Activated CD4-positive, alpha-beta T cell treated with anti-CD3 and anti-CD28 coated beads, Interleukin-2, amount 10 ng/mL, durations not matched to agents 24 days and 14 days (primary cell): ENCODE results near the gene ACCSL. TPM values are rescaled to one million over a fixed set of nuclear protein-coding genes. Genes with fewer than 3 reads are reported as not detected.

Experiments
- DNase-seq: peaks from one replicate; pipeline ENCODE4 v3.0.0; 2022
- H3K27ac Mint-ChIP-seq: one replicate; pipeline ENCODE4 v1.8.0; 2022; ENCODE audit warnings: mild to moderate bottlenecking, mixed read lengths
- H3K27me3 Mint-ChIP-seq: one replicate; pipeline ENCODE4 v1.8.0; 2022; ENCODE audit warnings: mixed read lengths
- H3K36me3 Mint-ChIP-seq: one replicate; pipeline ENCODE4 v1.8.0; 2022; ENCODE audit warnings: low read depth, mild to moderate bottlenecking, mixed read lengths
- H3K4me1 Mint-ChIP-seq: one replicate; pipeline ENCODE4 v1.8.0; 2021; ENCODE audit warnings: mixed read lengths
- H3K4me3 Mint-ChIP-seq: one replicate; pipeline ENCODE4 v1.8.0; 2022; ENCODE audit warnings: mild to moderate bottlenecking, moderate library complexity, mixed read lengths
- H3K9me3 Mint-ChIP-seq: one replicate; pipeline ENCODE4 v1.8.0; 2021; ENCODE audit warnings: mixed read lengths
- intact Hi-C: fragments of 100-400 bp; cut with micrococcal nuclease; formaldehyde crosslinking; loops from one replicate; pipeline ENCODE4 v1.15.1; 2023
- total RNA-seq: library from RNA; stranded (reverse); gene quantifications from 2 replicates; pipeline ENCODE4 v1.2.3, GENCODE V29; 2022

Gene ACCSL
- total RNA-seq, 1 donor from 2014 or later, result not detected

DNA sequence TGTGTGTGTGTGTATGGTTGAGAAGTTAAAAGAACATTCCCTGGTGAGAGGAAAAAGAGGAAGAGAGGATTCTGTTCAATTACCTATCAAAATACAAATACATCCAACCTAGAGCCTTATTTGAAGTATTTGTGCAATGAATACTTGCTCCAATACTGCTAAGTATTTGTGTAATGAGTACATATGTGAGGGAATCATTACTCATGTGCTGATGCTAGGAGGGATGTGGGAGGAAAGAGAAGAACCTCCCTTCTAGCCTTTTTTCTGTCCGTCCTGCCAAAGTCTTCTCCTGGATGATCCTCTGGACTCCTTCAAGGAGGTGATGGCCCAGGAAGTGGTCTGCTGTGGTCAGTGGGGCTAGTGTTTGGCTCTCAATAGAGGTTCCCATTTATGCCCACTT lies 36.0 kb upstream of the ACCSL start:
- no peaks in the 10 kb centered on the region for H3K9me3 Mint-ChIP-seq
- DNase-seq, result no peak
- intact Hi-C loops, result no loop called here
- peaks cover 9% of the 10 kb centered on the region for H3K27me3 Mint-ChIP-seq
- H3K4me3 Mint-ChIP-seq, result no peak overlapping the region
- no peaks in the 10 kb centered on the region for H3K36me3 Mint-ChIP-seq
- peaks cover under 1% of the 10 kb centered on the region for H3K4me1 Mint-ChIP-seq
- no peak overlapping the region for H3K27ac Mint-ChIP-seq

DNA sequence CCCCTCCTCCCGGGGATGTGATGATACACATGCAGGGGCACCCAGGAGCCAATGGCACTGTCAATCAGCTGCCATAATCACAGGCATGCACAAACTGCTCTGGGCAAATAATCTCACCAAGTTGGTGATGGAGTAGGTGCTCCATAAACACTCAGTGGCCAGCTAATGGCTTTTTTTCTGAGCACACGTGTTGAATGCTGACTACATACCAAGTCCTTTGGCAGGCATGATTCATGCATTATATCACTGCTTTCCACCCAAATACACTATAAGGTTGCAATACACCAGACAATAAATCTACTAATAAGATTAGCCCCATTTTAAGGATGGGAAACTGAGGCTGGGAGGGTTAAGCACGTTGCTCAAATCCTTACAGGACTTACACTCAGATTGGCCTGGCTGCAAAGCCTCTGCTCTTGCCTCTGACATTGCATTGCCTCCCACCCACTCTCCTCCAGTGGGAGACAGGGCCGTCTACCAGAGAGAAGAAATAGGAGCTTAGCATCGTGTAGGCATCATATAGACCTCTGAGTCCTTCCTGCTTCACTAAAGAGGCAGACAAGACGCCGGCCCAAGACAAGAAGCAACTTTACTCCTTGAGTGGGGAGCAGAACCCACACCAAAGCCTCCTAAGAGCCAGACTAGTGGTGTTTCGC lies 32.7 kb upstream of the ACCSL start:
- intact Hi-C loops, result no loop called here
- no peak overlapping the region for H3K27ac Mint-ChIP-seq
- peaks cover 17% of the 10 kb centered on the region for H3K27me3 Mint-ChIP-seq
- no peaks in the 10 kb centered on the region for H3K36me3 Mint-ChIP-seq
- H3K9me3 Mint-ChIP-seq, result no peaks in the 10 kb centered on the region
- DNase-seq, result no peak
- H3K4me1 Mint-ChIP-seq, result peaks cover 2% of the 10 kb centered on the region
- H3K4me3 Mint-ChIP-seq, result no peak overlapping the region

DNA sequence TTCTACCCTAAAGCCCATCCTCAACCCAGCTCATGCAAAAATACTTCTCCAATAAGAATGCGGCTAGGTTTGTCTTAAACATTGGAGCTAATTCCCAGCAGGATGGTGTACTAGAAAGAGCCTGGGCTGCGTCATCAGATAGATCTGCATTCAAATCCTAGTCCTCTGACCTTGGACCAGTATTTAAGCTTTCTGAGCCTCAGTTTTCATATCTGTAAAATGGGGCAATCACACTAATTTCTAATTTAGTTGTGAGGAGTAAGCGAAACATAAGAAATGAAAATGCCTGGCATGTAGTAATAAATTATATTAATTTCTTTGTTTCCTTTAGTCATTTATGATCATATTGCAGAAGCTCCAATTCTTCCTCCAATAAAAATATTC lies 32.2 kb upstream of the ACCSL start:
- Mint-ChIP-seq H3K4me3 (no peak overlapping the region), H3K9me3 (no peaks in the 10 kb centered on the region), H3K27me3 (peaks cover 16% of the 10 kb centered on the region), H3K4me1 (peaks cover 2% of the 10 kb centered on the region), H3K27ac (no peak overlapping the region), H3K36me3 (no peaks in the 10 kb centered on the region)
- DNase-seq, result no peak
- intact Hi-C loops, result no loop called here

DNA sequence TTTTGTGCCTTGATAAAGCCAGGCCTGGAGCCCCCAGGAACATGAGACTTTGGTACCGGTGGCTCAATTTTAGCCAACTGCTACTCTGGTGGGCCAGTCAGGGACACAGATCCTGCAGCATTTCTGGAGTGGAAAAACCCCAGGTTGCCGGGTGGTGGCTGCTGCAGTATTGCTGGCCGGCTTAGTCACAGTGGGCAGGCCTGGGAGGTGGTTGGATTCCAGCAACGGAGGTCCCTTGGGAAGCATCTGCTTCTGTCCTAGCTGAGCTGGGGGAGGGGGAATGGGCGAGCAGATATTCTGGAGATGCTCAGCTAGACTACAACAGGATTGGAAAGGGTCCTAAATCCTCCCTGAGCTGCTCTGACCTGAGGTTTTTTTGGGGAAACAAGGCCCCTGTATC lies 31.6 kb upstream of the ACCSL start:
- intact Hi-C loops, result no loop called here
- H3K4me3 Mint-ChIP-seq, result no peak overlapping the region
- H3K36me3 Mint-ChIP-seq, result no peaks in the 10 kb centered on the region
- DNase-seq, result no peak
- H3K27me3 Mint-ChIP-seq, result peaks cover 19% of the 10 kb centered on the region
- H3K4me1 Mint-ChIP-seq, result peaks cover 2% of the 10 kb centered on the region
- H3K9me3 Mint-ChIP-seq, result no peaks in the 10 kb centered on the region
- no peak overlapping the region for H3K27ac Mint-ChIP-seq

DNA sequence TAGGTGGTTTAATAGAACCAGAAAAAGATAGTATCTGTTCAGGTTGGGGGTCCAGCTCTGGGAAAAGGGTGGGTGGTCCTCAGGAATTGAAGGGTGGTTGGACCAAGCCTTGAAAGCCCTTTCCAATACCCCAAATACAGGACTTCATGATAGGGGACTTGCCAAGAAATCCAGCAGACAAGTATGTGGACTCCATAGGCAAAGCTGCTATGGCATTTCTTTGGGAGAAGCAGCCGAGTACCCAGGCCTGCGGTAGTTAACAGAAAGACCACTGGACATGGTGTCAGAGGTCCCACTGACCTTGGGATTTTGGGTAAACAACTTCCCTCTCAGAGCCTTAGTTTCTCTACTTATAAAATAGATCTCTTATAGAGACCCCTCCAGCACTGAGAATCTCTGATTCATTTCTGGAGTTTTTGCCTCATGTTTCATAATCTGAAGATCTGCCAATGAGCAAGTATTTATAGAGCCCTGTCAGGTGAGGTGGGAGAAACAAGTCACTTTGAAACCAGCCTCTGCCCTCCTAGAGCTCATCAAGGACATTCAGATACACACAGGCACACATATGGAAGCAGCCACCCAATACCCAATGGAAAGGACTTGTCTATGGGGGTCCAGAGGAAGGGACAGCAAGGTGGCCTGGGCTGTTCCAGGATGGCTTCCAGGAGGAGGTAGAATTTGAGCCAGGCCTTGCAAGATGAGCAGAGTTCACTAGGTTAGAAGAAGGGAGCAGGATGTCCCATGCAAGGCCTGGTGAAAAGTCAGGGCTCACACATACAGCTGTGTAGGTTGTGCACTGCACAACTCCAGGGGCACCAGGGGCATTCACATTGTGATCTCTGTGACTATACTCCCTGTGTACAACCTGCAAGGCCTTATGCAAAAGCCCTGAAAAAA lies 31.0 kb upstream of the ACCSL start:
- no peaks in the 10 kb centered on the region for H3K9me3 Mint-ChIP-seq
- no peak overlapping the region for H3K4me3 Mint-ChIP-seq
- H3K36me3 Mint-ChIP-seq, result no peaks in the 10 kb centered on the region

DNA sequence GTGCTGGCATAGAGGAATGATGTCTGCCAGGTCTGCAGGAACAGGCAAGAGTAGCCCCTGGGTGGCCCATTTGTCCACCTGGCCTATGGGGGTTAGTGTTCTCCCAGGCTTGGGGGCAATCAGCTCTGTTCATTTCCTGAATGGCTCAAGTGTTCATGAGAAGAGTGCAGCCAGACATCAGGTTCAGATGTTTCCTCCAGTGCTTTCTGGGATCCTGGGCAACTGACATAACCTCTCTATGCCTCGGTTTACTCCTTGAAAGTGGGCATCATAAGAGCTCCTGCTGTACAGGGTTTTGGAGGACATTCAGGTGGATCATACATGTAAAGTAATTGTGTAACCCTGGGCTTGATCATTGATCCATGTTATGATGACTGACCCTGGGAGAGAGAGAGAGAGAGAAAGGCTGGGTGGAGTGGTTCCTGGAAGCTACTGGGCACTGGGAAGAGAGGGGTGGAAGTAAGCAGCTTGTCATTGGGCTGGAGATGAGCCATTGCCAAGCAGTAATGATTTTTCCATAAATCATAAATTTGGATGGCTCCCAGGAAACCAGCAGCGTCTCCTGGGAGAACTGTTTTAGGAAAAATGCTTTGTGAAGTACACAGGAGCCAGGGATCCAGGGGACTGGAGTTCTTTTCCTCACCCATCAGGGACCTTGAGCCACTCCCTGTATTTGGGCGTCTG lies 30.2 kb upstream of the ACCSL start:
- Mint-ChIP-seq H3K36me3 (no peaks in the 10 kb centered on the region), H3K9me3 (no peaks in the 10 kb centered on the region), H3K4me1 (peaks cover 2% of the 10 kb centered on the region), H3K4me3 (no peak overlapping the region), H3K27me3 (peaks cover 22% of the 10 kb centered on the region), H3K27ac (no peak overlapping the region)
- intact Hi-C loops, result no loop called here
- DNase-seq, result no peak

More for the DNA sequence above, 31.0 kb upstream of the ACCSL start:
- H3K27me3 Mint-ChIP-seq, result peaks cover 22% of the 10 kb centered on the region
- no peak overlapping the region for H3K27ac Mint-ChIP-seq
- intact Hi-C loops, result no loop called here
- no peak for DNase-seq
- peaks cover 2% of the 10 kb centered on the region for H3K4me1 Mint-ChIP-seq

DNA sequence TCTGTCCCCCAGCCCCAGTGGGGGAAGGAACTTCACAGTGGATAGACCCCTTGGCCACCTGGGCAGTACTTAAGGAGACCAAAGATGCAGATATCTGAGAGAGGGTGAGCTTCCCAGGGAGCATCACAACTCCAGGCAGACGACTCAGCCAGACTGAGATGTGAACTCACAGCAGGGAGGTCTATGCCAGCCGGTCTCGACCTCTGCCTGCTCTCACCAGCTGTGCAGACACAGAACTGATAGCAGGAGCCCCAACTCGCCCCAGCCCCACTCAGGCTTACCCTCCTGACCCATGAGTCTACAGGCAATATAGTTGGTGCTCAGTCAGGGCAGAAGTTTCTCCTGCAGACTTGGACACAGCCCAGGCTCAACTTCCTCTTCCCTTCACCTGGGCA lies 29.7 kb upstream of the ACCSL start:
- Mint-ChIP-seq H3K27me3 (peaks cover 20% of the 10 kb centered on the region), H3K9me3 (no peaks in the 10 kb centered on the region), H3K36me3 (no peaks in the 10 kb centered on the region), H3K4me3 (no peak overlapping the region), H3K4me1 (peaks cover 2% of the 10 kb centered on the region), H3K27ac (no peak overlapping the region)
- no peak for DNase-seq
- intact Hi-C loops, result no loop called here

DNA sequence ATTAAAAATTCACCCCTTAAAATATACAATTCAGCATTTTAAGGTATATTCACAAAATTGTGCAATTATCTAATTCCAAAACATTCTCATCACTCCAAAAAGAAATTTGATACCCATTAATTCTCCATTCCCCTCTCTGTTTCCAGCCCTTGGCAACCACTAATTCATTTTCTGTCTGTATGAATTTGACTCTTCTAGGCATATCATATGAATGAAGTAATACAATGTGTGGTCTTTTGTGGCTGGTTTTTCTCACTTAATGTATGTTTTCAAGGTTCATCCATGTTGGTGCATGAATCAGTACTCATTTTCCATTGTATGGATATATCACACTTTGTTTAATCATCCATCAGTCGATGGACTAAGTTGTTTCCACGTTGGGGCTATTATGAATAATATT lies 29.0 kb upstream of the ACCSL start:
- Mint-ChIP-seq H3K9me3 (no peaks in the 10 kb centered on the region), H3K27me3 (peaks cover 23% of the 10 kb centered on the region), H3K4me1 (peaks cover 2% of the 10 kb centered on the region), H3K36me3 (no peaks in the 10 kb centered on the region), H3K4me3 (no peak overlapping the region), H3K27ac (no peak overlapping the region)
- intact Hi-C loops, result no loop called here
- DNase-seq, result no peak

DNA sequence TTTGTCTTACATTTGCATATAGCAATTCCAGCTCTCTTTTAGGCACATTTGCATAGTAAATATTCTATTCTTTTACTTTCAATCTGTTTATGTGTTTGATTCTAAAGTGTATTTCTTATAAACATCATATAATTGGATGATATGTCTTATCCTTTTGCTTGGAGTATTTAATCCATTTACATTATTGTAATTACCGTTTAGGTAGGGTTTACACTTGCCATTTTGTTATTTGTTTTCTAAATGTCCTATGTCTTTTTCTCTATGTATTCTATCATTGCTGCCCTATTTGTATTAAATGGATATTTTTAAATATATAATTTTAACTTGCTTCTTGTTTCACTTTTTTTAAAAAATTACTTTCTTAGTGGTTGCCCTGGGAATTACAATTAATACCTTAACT lies 22.8 kb upstream of the ACCSL start:
- Mint-ChIP-seq H3K36me3 (no peaks in the 10 kb centered on the region), H3K9me3 (no peaks in the 10 kb centered on the region), H3K27me3 (peaks cover 27% of the 10 kb centered on the region), H3K4me3 (no peak overlapping the region), H3K4me1 (no peaks in the 10 kb centered on the region), H3K27ac (no peak overlapping the region)
- intact Hi-C loops, result no loop called here
- no peak for DNase-seq

DNA sequence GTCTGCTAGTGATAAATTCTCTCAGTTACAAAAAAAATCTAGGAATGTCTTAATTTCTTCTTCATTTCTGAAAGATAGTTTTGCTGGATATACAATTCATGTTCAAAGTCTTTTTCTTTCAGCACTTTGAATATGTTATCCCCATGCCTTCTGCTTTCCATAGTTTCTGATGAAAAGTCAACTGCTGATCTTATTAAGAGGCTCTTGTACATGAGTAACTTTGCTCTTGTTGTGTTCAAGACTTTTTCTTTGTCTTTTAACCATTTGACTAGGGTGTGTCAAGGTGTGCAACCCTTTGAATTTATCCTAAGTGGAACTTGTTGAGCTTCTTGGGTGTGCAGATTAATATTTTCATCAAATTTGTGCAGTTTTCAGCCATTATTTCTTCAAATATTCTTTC lies 22.1 kb upstream of the ACCSL start:
- intact Hi-C loops, result no loop called here
- Mint-ChIP-seq H3K4me3 (no peak overlapping the region), H3K27ac (no peak overlapping the region), H3K27me3 (peaks cover 23% of the 10 kb centered on the region), H3K4me1 (no peaks in the 10 kb centered on the region), H3K9me3 (no peaks in the 10 kb centered on the region), H3K36me3 (no peaks in the 10 kb centered on the region)
- no peak for DNase-seq

DNA sequence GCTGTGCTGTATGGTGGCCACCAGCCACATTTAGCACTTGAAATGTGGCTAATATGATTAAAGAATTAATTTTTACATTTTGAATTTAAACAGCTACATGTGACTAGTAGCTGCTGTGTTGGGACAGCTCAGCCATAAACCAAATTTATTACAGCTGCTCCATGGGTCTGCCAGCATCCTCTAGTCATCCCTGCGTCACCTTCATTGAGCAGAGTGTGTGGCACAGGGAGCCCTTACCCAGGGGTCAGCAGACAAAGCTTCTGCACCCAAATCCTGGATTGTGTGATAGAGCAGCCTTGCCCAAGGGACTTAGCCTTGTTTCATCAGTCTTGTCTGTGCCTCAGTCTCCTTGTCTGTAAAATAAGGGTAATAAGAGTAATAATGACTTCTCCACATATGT lies 19.4 kb upstream of the ACCSL start:
- intact Hi-C loops, result no loop called here
- Mint-ChIP-seq H3K27ac (no peak overlapping the region), H3K27me3 (peaks cover 12% of the 10 kb centered on the region), H3K4me1 (no peaks in the 10 kb centered on the region), H3K9me3 (no peaks in the 10 kb centered on the region), H3K4me3 (no peak overlapping the region), H3K36me3 (no peaks in the 10 kb centered on the region)
- no peak for DNase-seq

DNA sequence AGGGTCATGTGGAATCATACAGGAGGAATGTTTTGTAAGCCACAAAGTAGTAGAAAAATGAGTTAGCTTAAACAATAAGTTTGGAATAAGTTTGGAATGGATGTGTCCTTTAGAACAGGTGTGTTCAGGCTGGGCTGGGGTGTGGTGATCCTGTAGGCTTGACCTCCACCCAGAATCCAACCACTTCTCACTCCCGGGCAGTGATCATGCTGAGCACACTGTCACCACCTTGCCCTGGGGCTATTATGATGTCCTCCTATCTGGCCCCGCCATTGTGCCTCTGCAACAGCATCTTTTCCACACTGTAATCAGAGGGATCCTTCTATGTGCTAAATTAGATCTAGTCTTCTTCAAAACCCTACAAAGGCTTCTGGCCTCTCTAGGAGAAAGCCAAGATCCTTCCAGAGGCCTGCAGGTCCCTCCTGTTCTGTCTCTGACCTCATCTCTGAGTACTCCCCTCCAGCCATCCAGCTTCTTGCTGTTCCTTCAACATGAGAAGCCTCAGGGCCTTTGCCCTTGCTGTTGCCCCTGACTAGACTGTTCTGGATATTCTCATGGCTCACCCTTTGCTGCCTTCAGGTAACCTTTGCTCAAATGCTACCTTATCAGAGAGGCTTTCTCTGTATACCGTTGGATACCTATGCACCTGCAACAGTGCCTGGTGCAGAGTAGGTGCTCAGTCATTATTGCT lies 18.8 kb upstream of the ACCSL start:
- no peaks in the 10 kb centered on the region for H3K4me1 Mint-ChIP-seq
- no peak overlapping the region for H3K27ac Mint-ChIP-seq
- intact Hi-C loops, result no loop called here
- no peaks in the 10 kb centered on the region for H3K9me3 Mint-ChIP-seq
- peaks cover 12% of the 10 kb centered on the region for H3K27me3 Mint-ChIP-seq
- DNase-seq, result no peak
- no peak overlapping the region for H3K4me3 Mint-ChIP-seq
- no peaks in the 10 kb centered on the region for H3K36me3 Mint-ChIP-seq

DNA sequence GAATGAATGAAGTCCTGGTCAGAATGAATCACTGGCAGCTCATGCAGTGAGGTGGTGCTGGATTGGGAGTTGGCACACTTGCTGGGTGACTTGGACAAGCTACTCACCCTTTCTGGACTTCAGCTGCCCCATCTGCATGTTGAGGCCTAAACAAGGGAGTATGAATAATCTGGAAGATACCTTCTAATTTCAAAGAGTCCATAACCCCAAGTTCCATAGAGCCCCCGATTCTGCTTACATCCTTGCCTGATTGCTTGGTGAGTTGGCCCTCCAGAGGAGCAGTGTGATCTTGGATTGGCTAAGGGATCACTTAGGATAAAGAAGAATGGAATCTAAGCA lies 18.3 kb upstream of the ACCSL start:
- Mint-ChIP-seq H3K27me3 (peaks cover 12% of the 10 kb centered on the region), H3K9me3 (no peaks in the 10 kb centered on the region), H3K36me3 (no peaks in the 10 kb centered on the region), H3K4me3 (no peak overlapping the region), H3K4me1 (no peaks in the 10 kb centered on the region), H3K27ac (no peak overlapping the region)
- intact Hi-C loops, result no loop called here
- DNase-seq, result no peak
